GM06990 (cell line): Measurements from ENCODE around the gene TRIM3.
A peak's percentile ranks its signal among the peaks of the same experiment; 100 is the strongest.

Experiments used
- DNase-seq: peaks from one replicate; pipeline ENCODE4 v3.0.0-alpha.2; 2011; ENCODE audit not compliant: insufficient read length; ENCODE audit errors: extremely low read depth
- H3K27me3 ChIP-seq: replicated peaks from 2 replicates; pipeline ENCODE4 v1.6.0; 2011; ENCODE audit warnings: low read length; ENCODE audit not compliant: control insufficient read depth, insufficient read depth
- H3K36me3 ChIP-seq: 2 replicates; pipeline ENCODE4 v1.5.1; 2011; ENCODE audit warnings: low read length; ENCODE audit not compliant: control insufficient read depth, insufficient read depth
- H3K4me3 ChIP-seq: replicated peaks from 2 replicates; pipeline ENCODE4 v1.5.1; 2011; ENCODE audit warnings: low read depth, mild to moderate bottlenecking, control low read depth, low read length
- TF ChIP-seq, protein P1 (sequence below): IDR thresholded peaks from 2 replicates; pipeline ENCODE4 v1.5.1; 2011; ENCODE audit warnings: low read length, control low read depth, mild to moderate bottlenecking, inconsistent platforms; ENCODE audit not compliant: insufficient read depth, poor library complexity, severe bottlenecking

The TRIM3 gene

GRCh38 chr11:6475936-6476335, 2.2 kb upstream of the TRIM3 start:
- DNase-seq = no peak
- H3K4me3 ChIP-seq = no peak overlapping the region
- TF ChIP-seq, protein P1, sequence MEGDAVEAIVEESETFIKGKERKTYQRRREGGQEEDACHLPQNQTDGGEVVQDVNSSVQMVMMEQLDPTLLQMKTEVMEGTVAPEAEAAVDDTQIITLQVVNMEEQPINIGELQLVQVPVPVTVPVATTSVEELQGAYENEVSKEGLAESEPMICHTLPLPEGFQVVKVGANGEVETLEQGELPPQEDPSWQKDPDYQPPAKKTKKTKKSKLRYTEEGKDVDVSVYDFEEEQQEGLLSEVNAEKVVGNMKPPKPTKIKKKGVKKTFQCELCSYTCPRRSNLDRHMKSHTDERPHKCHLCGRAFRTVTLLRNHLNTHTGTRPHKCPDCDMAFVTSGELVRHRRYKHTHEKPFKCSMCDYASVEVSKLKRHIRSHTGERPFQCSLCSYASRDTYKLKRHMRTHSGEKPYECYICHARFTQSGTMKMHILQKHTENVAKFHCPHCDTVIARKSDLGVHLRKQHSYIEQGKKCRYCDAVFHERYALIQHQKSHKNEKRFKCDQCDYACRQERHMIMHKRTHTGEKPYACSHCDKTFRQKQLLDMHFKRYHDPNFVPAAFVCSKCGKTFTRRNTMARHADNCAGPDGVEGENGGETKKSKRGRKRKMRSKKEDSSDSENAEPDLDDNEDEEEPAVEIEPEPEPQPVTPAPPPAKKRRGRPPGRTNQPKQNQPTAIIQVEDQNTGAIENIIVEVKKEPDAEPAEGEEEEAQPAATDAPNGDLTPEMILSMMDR = no peak

DNA sequence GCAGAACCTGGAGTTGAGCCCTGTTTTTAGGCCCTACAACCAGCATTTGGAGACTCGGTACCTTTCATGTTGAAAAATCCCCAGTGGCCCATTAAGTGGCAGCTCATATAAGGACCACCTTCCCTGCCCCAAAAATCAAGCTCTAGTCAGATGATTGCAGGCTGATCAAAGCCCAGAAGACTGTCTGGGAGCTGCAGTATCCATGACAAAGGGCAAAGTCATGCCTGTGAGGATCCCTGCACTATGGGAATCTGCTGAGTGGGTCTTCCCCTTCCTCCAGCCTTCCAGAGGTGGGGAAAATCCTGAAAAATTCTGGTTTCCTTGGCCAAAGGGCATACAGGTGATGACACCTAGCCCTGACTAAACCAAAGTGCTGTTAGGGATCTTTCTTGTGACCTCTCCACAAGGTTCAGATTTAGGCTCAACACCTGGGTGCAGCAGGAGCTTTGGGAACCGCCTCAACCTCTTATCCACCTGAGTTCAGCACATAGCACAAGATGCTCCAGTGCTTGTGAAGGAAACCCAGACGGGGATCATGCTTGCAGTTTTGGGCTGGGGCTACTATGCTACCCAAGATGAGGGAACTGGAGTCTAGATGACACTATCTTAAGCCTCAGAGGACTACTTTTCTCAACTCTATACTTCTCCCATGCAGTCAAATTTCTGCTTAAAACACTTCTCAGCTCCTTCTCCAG, 1.2 kb upstream of the TRIM3 start:
- DNase-seq = no peak
- Histone ChIP-seq H3K27me3 (no peaks in the 10 kb centered on the region), H3K36me3 (peaks cover 23% of the 10 kb centered on the region), H3K4me3 (no peak overlapping the region)
- TF ChIP-seq, protein P1 = no peak

More at GRCh38 chr11:6475936-6476335, 2.2 kb upstream of the TRIM3 start:
- H3K36me3 ChIP-seq = peaks cover 23% of the 10 kb centered on the region
- no peaks in the 10 kb centered on the region for H3K27me3 ChIP-seq

GRCh38 chr11:6474413-6474792, 662 bp upstream of the TRIM3 start:
- DNase-seq = no peak
- H3K36me3 ChIP-seq = peaks cover 23% of the 10 kb centered on the region
- no peaks in the 10 kb centered on the region for H3K27me3 ChIP-seq
- TF ChIP-seq, protein P1 = no peak
- H3K4me3 ChIP-seq = peak overlapping the region; percentile 56; the same call in 1 of the 2 replicates

DNA sequence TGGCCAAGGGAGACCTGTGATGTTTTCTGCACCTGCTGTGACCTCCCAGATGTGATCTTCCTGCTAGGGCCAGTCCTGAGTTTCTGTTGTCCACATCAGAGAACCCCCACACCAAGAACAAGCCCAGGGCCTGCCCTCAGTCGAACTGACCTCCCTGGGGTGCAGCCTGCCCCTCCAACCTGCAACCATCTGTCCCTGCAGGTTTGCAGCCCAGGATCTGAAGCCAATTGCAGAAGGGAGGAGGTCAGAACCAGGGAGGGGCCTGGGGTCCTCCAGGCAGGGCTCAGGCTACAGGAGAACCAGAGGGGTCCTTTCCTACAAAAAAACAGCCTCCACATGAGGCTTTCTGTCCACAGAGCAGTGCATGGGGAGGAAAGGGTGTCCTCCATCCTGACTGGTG, 807 bp downstream of the TRIM3 start:
- no peak for DNase-seq
- Histone ChIP-seq H3K4me3 (peak overlapping the region; percentile 76), H3K36me3 (peaks cover 13% of the 10 kb centered on the region), H3K27me3 (no peaks in the 10 kb centered on the region)
- TF ChIP-seq, protein P1 = no peak

- H3K4me3 ChIP-seq = no peak overlapping the region
- H3K27me3 ChIP-seq = no peaks in the 10 kb centered on the region
- TF ChIP-seq, protein P1 = no peak
- DNase-seq = no peak
- H3K36me3 ChIP-seq = no peaks in the 10 kb centered on the region
Observed at GRCh38 chr11:6469599-6469998, 4.1 kb downstream of the TRIM3 start.
